ENCODE measurements around the gene RAB40A. TPM values are rescaled to one million over a fixed set of nuclear protein-coding genes. Genes with fewer than 3 reads are reported as not detected.

Gene RAB40A
- total RNA-seq, 2 experiments from 2014 or later: 0.18 to 0.58 TPM

- ATAC-seq (no peak), DNase-seq (no peak)
- ChIA-PET CTCF (no interaction called here), POLR2A (no interaction called here)
- no peak for TF ChIP-seq CTCF (IDR thresholded peaks at IDR 0.05)
- H3K27ac Mint-ChIP-seq: no peak overlapping the region
- intact Hi-C loops (cut with micrococcal nuclease): no loop called here
- H3K9me3 Mint-ChIP-seq: no peaks in the 10 kb centered on the region
- H3K4me1 Mint-ChIP-seq (ENCODE audit: low read depth): no peaks in the 10 kb centered on the region
- no peak overlapping the region for H3K4me3 Mint-ChIP-seq
- H3K36me3 Mint-ChIP-seq (ENCODE audit: low read depth): no peaks in the 10 kb centered on the region
- no peaks in the 10 kb centered on the region for H3K27me3 Mint-ChIP-seq
Observed at GRCh38 chrX:103517246-103517645, 2.0 kb downstream of the RAB40A start.

- no peak for TF ChIP-seq CTCF (IDR thresholded peaks at IDR 0.05)
- Mint-ChIP-seq H3K27ac (no peak overlapping the region), H3K9me3 (no peaks in the 10 kb centered on the region), H3K36me3 (ENCODE audit: low read depth) (no peaks in the 10 kb centered on the region), H3K4me3 (no peak overlapping the region), H3K27me3 (no peaks in the 10 kb centered on the region), H3K4me1 (ENCODE audit: low read depth) (no peaks in the 10 kb centered on the region)
- DNase-seq (no peak), ATAC-seq (no peak)
- ChIA-PET CTCF (no interaction called here), POLR2A (no interaction called here)
- intact Hi-C loops (cut with micrococcal nuclease): no loop called here
Observed at GRCh38 chrX:103513476-103514108, 5.7 kb downstream of the RAB40A start.

- POLR2A ChIA-PET: no interaction called here
Observed at GRCh38 chrX:103513067-103513466, 6.2 kb downstream of the RAB40A start.

GRCh38 chrX:103510031-103510430 lies 9.3 kb downstream of the RAB40A start:
- H3K9me3 Mint-ChIP-seq: no peaks in the 10 kb centered on the region
- intact Hi-C loops (cut with micrococcal nuclease): no loop called here
- H3K27ac Mint-ChIP-seq: no peak overlapping the region
- no peak for TF ChIP-seq CTCF (IDR thresholded peaks at IDR 0.05)
- no peaks in the 10 kb centered on the region for H3K36me3 Mint-ChIP-seq (ENCODE audit: low read depth)
- ATAC-seq (no peak), DNase-seq (no peak)
- no peaks in the 10 kb centered on the region for H3K4me1 Mint-ChIP-seq (ENCODE audit: low read depth)
- CTCF ChIA-PET: no interaction called here
- no peaks in the 10 kb centered on the region for H3K27me3 Mint-ChIP-seq
- no peak overlapping the region for H3K4me3 Mint-ChIP-seq
- POLR2A ChIA-PET: no interaction called here

More at GRCh38 chrX:103513067-103513466, 6.2 kb downstream of the RAB40A start:
- no peak overlapping the region for H3K27ac Mint-ChIP-seq
- no peaks in the 10 kb centered on the region for H3K27me3 Mint-ChIP-seq
- no peaks in the 10 kb centered on the region for H3K4me1 Mint-ChIP-seq (ENCODE audit: low read depth)
- H3K36me3 Mint-ChIP-seq (ENCODE audit: low read depth): no peaks in the 10 kb centered on the region
- intact Hi-C loops (cut with micrococcal nuclease): no loop called here
- no peak for DNase-seq
- CTCF ChIA-PET: no interaction called here
- TF ChIP-seq CTCF (IDR thresholded peaks at IDR 0.05): no peak
- ATAC-seq: no peak
- H3K4me3 Mint-ChIP-seq: no peak overlapping the region
- no peaks in the 10 kb centered on the region for H3K9me3 Mint-ChIP-seq

GRCh38 chrX:103503853-103504207 lies 15.5 kb downstream of the RAB40A start:
- no peak overlapping the region for H3K27ac Mint-ChIP-seq
- no peak for DNase-seq
- H3K27me3 Mint-ChIP-seq: no peaks in the 10 kb centered on the region
- ChIA-PET POLR2A (no interaction called here), CTCF (interaction anchor here (1.4 kb wide), 1 partner anchor 14 kb away, joined by 3 read pairs; no protein-coding TSS in a partner anchor)
- H3K4me1 Mint-ChIP-seq (ENCODE audit: low read depth): no peaks in the 10 kb centered on the region
- H3K36me3 Mint-ChIP-seq (ENCODE audit: low read depth): no peaks in the 10 kb centered on the region
- no peak for ATAC-seq
- no peaks in the 10 kb centered on the region for H3K9me3 Mint-ChIP-seq
- intact Hi-C loops (cut with micrococcal nuclease): no loop called here
- no peak overlapping the region for H3K4me3 Mint-ChIP-seq
- no peak for TF ChIP-seq CTCF (IDR thresholded peaks at IDR 0.05)
